ENCODE measurements around the gene AUTS2. TPM values are rescaled to one million over a fixed set of nuclear protein-coding genes. Genes with fewer than 3 reads are reported as not detected.

AUTS2 gene
- total RNA-seq, 1 experiment from 2014 or later: 2.5 TPM

DNA sequence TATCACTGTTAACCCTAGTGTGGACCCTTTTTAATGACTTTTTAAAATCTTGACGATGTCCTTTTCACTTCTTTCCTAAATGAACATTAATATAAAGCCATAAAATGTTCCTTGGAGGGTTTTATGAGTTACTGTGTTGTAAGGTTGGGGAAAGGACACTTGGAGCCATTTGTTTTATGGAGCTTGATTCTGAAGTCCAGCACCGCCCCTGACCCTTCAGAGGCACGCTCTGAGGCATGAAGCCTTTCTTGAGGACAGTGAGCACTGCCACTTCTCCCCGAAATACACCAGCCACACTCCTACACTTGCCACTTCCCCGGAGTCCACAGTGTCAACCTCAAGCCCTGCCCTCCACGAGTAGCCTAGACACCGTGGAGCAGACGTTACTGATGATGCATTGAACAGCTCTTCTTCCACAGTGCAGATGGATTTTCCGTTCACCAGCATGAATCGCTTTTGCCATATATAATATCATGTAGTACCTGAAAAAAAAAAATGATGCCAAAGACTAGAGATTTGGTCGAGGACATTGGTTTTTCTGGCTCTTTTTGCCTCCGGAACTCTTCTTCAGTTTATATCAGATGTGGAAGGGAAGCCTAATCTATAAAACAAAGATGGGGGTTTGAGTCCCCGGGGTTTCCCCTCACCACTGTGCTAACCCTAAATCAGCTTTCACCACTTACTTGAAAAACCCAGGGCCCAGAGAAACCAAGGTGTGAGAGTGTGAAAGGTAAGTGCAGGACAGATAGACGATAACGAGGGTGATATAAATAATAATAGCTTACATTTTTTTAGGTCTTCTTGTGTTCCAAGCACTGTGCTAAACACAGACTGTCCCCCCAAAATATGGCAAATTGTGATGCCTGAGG lies 881.1 kb downstream of the AUTS2 start:
- no peaks in the 10 kb centered on the region for H3K27me3 ChIP-seq (ENCODE audit: control insufficient read depth, insufficient read depth, low read length)
- no peaks in the 10 kb centered on the region for H3K4me1 ChIP-seq (ENCODE audit: control insufficient read depth, insufficient read depth, low read length)
- in situ Hi-C loops (cut with HindIII; ENCODE audit: low pct_unique_long_range_greater_than_20kb, low sequenced_read_pairs): no loop called here
- POLR2A ChIA-PET: no interaction called here
- intact Hi-C loops (cut with micrococcal nuclease; ENCODE audit: unreplicated experiment): no loop called here
- no peak overlapping the region for H3K4me3 ChIP-seq (ENCODE audit: low read depth in 2 of 2, low read length in 2 of 2)
- BruUV-seq (replicated peaks): no TSS peak
- CTCF ChIA-PET: no interaction called here
- H3K9me3 ChIP-seq (ENCODE audit: control insufficient read depth, insufficient read depth, low read depth, low read length): no peaks in the 10 kb centered on the region
- DNase-seq (ENCODE audit: low read depth, low spot score) (no peak), ATAC-seq (no peak)
- no peak overlapping the region for H3K27ac ChIP-seq (ENCODE audit: low read length)
- no peaks in the 10 kb centered on the region for H3K36me3 ChIP-seq (ENCODE audit: control insufficient read depth, insufficient read depth, low read length)
- TF ChIP-seq, protein P1, sequence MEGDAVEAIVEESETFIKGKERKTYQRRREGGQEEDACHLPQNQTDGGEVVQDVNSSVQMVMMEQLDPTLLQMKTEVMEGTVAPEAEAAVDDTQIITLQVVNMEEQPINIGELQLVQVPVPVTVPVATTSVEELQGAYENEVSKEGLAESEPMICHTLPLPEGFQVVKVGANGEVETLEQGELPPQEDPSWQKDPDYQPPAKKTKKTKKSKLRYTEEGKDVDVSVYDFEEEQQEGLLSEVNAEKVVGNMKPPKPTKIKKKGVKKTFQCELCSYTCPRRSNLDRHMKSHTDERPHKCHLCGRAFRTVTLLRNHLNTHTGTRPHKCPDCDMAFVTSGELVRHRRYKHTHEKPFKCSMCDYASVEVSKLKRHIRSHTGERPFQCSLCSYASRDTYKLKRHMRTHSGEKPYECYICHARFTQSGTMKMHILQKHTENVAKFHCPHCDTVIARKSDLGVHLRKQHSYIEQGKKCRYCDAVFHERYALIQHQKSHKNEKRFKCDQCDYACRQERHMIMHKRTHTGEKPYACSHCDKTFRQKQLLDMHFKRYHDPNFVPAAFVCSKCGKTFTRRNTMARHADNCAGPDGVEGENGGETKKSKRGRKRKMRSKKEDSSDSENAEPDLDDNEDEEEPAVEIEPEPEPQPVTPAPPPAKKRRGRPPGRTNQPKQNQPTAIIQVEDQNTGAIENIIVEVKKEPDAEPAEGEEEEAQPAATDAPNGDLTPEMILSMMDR (IDR thresholded peaks at IDR 0.05): no peak
- no peak for TF ChIP-seq SIN3A (IDR thresholded peaks at IDR 0.05; ENCODE audit: borderline replicate concordance, insufficient read depth, low read depth, low read length)
- TF ChIP-seq, protein P2, sequence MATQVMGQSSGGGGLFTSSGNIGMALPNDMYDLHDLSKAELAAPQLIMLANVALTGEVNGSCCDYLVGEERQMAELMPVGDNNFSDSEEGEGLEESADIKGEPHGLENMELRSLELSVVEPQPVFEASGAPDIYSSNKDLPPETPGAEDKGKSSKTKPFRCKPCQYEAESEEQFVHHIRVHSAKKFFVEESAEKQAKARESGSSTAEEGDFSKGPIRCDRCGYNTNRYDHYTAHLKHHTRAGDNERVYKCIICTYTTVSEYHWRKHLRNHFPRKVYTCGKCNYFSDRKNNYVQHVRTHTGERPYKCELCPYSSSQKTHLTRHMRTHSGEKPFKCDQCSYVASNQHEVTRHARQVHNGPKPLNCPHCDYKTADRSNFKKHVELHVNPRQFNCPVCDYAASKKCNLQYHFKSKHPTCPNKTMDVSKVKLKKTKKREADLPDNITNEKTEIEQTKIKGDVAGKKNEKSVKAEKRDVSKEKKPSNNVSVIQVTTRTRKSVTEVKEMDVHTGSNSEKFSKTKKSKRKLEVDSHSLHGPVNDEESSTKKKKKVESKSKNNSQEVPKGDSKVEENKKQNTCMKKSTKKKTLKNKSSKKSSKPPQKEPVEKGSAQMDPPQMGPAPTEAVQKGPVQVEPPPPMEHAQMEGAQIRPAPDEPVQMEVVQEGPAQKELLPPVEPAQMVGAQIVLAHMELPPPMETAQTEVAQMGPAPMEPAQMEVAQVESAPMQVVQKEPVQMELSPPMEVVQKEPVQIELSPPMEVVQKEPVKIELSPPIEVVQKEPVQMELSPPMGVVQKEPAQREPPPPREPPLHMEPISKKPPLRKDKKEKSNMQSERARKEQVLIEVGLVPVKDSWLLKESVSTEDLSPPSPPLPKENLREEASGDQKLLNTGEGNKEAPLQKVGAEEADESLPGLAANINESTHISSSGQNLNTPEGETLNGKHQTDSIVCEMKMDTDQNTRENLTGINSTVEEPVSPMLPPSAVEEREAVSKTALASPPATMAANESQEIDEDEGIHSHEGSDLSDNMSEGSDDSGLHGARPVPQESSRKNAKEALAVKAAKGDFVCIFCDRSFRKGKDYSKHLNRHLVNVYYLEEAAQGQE (IDR thresholded peaks at IDR 0.05; ENCODE audit: insufficient read depth in 1 of 2, low read depth in 2 of 2, low read length in 1 of 2): no peak

DNA sequence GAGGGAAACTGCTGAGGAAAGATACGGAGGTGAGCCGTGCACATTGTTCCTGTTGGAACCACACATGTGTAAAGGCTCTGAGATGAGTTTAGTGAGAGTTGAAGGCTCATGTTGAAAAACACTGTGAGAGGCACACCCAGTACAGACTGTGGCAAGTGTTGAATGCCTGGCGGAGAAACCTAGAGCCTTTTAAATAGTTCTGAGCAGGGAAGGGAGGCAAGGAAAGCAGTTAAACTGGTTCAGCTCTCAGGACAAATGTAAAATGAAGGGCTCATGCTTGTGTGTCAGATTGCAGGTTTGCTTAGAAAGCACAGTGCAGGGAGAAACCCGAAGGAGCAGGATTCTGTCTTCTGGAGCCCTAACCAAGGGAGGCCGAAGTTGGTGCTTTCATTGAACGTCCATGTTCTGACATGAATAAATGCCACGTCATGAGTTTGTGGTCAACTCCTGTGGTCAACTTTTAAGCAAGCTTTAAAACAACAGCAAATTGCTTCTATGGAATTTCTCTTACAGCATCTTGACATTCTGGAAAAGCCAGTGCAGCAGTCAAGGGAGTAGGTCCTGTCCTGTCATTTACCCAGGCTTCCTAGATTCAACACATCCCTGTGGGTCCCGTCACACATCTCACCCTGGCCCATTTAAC lies 882.8 kb downstream of the AUTS2 start:
- CTCF ChIA-PET: no interaction called here
- no peaks in the 10 kb centered on the region for H3K27me3 ChIP-seq (ENCODE audit: control insufficient read depth, insufficient read depth, low read length)
- H3K36me3 ChIP-seq (ENCODE audit: control insufficient read depth, insufficient read depth, low read length): no peaks in the 10 kb centered on the region
- intact Hi-C loops (cut with micrococcal nuclease; ENCODE audit: unreplicated experiment): no loop called here
- no peak for ATAC-seq
- H3K4me3 ChIP-seq (ENCODE audit: low read depth in 2 of 2, low read length in 2 of 2): no peak overlapping the region
- in situ Hi-C loops (cut with HindIII; ENCODE audit: low pct_unique_long_range_greater_than_20kb, low sequenced_read_pairs): no loop called here
- no peak for DNase-seq (ENCODE audit: low read depth, low spot score)
- TF ChIP-seq TCF7L2 (IDR thresholded peaks at IDR 0.05; ENCODE audit: low read depth, low read length): no peak
- TF ChIP-seq, protein P2 (IDR thresholded peaks at IDR 0.05; ENCODE audit: insufficient read depth in 1 of 2, low read depth in 2 of 2, low read length in 1 of 2): no peak
- TF ChIP-seq, protein P1 (IDR thresholded peaks at IDR 0.05): no peak
- TF ChIP-seq POLR2AphosphoS5 (IDR thresholded peaks at IDR 0.05; ENCODE audit: low read depth, low read length): no peak
- no peak for TF ChIP-seq SIN3A (IDR thresholded peaks at IDR 0.05; ENCODE audit: borderline replicate concordance, insufficient read depth, low read depth, low read length)
- no peaks in the 10 kb centered on the region for H3K9me3 ChIP-seq (ENCODE audit: control insufficient read depth, insufficient read depth, low read depth, low read length)
- no peaks in the 10 kb centered on the region for H3K4me1 ChIP-seq (ENCODE audit: control insufficient read depth, insufficient read depth, low read length)
- H3K27ac ChIP-seq (ENCODE audit: low read length): no peak overlapping the region
- POLR2A ChIA-PET: no interaction called here
- BruUV-seq (replicated peaks): no TSS peak

Measured in Panc1 (cell line).